Breast epithelium (tissue), 3 donors: Measurements from ENCODE around the gene HACD3.

Experiments
- POLR2A ChIP-seq: fragments of 450-650 bp; IDR thresholded peaks from one replicate; pipeline ENCODE4 v1.6.1; 2016; ENCODE audit warnings: antibody characterized with exemption, mild to moderate bottlenecking, moderate library complexity
- POLR2AphosphoS5 ChIP-seq, 3 donors: sonication (generic); formaldehyde crosslinking; IDR thresholded peaks; one replicate each; pipeline ENCODE4 v1.6.1; 2017; ENCODE audit warnings: antibody characterized with exemption in 3 of 3
- TF ChIP-seq, protein P1 (sequence below), 3 donors: fragments of 450-650 bp; IDR thresholded peaks; one replicate each; pipeline ENCODE4 v1.5.1; 2016 to 2017; ENCODE audit warnings: antibody characterized with exemption in 3 of 3, mild to moderate bottlenecking in 3 of 3, moderate library complexity in 3 of 3

DNA sequence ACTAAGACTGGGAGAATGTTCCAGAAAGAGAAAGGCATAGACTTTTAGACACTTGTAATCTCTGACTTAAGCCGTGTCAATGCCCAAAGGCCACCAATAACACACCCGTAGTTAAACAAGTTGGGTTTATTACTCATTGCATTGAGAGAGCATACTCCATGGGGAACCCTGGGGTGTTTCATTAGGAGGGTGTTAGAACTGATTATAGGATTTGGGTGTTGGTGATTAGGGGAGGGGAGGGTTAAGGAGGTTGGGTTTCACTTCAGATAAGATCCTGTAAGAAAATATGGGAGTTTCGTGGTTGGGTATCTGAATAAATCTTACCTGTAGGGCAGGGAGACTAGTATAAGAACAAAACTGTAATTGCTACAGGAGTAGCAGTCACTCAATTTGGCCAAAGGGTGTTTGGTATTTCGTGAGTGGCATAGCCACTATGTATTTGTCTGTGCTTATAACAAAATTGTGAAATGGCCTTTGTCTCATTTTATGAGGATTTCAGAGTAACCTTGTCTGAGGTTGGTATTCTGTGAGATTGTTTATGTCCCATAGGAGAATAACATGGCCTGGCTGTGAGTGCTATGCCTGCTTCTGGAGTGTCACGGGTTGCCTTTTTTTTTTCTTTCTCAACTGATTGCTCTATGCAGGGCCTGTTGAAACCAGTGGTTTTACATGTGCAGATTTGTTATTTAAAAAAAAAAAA is 2.9 kb downstream of the HACD3 start:
- TF ChIP-seq, protein P1, sequence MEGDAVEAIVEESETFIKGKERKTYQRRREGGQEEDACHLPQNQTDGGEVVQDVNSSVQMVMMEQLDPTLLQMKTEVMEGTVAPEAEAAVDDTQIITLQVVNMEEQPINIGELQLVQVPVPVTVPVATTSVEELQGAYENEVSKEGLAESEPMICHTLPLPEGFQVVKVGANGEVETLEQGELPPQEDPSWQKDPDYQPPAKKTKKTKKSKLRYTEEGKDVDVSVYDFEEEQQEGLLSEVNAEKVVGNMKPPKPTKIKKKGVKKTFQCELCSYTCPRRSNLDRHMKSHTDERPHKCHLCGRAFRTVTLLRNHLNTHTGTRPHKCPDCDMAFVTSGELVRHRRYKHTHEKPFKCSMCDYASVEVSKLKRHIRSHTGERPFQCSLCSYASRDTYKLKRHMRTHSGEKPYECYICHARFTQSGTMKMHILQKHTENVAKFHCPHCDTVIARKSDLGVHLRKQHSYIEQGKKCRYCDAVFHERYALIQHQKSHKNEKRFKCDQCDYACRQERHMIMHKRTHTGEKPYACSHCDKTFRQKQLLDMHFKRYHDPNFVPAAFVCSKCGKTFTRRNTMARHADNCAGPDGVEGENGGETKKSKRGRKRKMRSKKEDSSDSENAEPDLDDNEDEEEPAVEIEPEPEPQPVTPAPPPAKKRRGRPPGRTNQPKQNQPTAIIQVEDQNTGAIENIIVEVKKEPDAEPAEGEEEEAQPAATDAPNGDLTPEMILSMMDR (IDR thresholded peaks at IDR 0.05) = no peak
- TF ChIP-seq POLR2A (no peak), POLR2AphosphoS5 (IDR thresholded peaks at IDR 0.05) (no peak)
